ENCODE data around the gene ADAMTS2. TPM values are rescaled to one million over a fixed set of nuclear protein-coding genes. Genes with fewer than 3 reads are reported as not detected.

ADAMTS2 gene
- total and polyA plus RNA-seq, 2 experiments from 2014 or later: 1.6 to 8.1 TPM

DNA sequence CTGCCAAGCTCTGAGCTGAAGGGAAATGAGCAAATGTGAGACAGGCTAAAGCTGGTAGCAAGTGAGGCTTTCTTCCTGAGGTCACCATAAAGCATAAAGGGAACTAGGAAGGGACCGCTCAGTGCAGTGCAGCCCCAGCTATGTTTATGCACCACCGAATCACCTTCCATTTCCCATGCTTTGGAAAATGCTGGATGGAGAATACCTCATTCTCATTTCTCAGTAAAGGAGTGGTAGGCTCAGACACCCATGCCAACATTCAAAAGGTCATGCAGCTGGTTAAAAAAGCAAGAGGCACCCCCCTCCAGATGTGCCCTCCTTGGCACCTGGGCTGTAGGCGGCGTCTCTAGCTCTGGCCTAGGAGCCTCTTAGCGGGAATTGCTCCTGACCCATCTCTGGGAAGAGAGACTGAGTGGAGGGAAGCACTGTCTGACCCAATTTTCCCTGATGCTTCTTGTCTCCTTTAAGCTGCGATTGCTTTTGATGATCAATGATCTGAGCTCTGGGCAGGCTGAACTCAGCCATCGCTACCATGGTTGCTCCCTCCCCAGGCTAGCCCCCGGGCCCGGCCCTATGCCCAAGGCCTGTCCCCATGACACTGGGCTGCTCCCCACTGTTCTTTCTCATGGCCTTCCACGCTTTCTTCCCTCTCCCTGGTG is 226.4 kb downstream of the ADAMTS2 start:
- no peaks in the 10 kb centered on the region for H3K36me3 ChIP-seq (ENCODE audit: insufficient read depth)
- Mint-ChIP-seq H3K4me3 (no peak overlapping the region), H3K27ac (no peak overlapping the region), H3K27me3 (ENCODE audit: insufficient read depth, low read depth, poor library complexity) (peaks cover 2% of the 10 kb centered on the region), H3K36me3 (ENCODE audit: low read depth) (peaks cover 35% of the 10 kb centered on the region), H3K9me3 (peaks cover 83% of the 10 kb centered on the region), H3K4me1 (no peaks in the 10 kb centered on the region; the same call in 2 of the 3 replicates)
- H3F3A ChIP-seq (replicated peaks; ENCODE audit: low read depth): no peaks in the 10 kb centered on the region
- H3K27me3 ChIP-seq (ENCODE audit: insufficient read depth): no peaks in the 10 kb centered on the region
- H3K4me2 ChIP-seq: no peak overlapping the region
- no peaks in the 10 kb centered on the region for H4K20me1 ChIP-seq (replicated peaks; ENCODE audit: insufficient read depth)
- DNase-seq (ENCODE audit: low spot score) (no peak), ATAC-seq (no peak)
- TF ChIP-seq EZH2phosphoT487 (IDR thresholded peaks at IDR 0.05; ENCODE audit: unreplicated experiment): no peak
- TF ChIP-seq ZNF331 (CRISPR knock-in tag; IDR thresholded peaks at IDR 0.05; ENCODE audit: low read depth): no peak
- no peak for TF ChIP-seq CREB1 (CRISPR knock-in tag; IDR thresholded peaks at IDR 0.05; ENCODE audit: low read depth)
- TF ChIP-seq EZH2 (IDR thresholded peaks at IDR 0.05; ENCODE audit: low read depth, unreplicated experiment): no peak
- no peak for TF ChIP-seq JUNB (IDR thresholded peaks at IDR 0.05; ENCODE audit: unreplicated experiment)
- TF ChIP-seq, protein P1, sequence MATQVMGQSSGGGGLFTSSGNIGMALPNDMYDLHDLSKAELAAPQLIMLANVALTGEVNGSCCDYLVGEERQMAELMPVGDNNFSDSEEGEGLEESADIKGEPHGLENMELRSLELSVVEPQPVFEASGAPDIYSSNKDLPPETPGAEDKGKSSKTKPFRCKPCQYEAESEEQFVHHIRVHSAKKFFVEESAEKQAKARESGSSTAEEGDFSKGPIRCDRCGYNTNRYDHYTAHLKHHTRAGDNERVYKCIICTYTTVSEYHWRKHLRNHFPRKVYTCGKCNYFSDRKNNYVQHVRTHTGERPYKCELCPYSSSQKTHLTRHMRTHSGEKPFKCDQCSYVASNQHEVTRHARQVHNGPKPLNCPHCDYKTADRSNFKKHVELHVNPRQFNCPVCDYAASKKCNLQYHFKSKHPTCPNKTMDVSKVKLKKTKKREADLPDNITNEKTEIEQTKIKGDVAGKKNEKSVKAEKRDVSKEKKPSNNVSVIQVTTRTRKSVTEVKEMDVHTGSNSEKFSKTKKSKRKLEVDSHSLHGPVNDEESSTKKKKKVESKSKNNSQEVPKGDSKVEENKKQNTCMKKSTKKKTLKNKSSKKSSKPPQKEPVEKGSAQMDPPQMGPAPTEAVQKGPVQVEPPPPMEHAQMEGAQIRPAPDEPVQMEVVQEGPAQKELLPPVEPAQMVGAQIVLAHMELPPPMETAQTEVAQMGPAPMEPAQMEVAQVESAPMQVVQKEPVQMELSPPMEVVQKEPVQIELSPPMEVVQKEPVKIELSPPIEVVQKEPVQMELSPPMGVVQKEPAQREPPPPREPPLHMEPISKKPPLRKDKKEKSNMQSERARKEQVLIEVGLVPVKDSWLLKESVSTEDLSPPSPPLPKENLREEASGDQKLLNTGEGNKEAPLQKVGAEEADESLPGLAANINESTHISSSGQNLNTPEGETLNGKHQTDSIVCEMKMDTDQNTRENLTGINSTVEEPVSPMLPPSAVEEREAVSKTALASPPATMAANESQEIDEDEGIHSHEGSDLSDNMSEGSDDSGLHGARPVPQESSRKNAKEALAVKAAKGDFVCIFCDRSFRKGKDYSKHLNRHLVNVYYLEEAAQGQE (IDR thresholded peaks at IDR 0.05; ENCODE audit: unreplicated experiment): no peak
- no peak overlapping the region for H2AFZ ChIP-seq
- no peaks in the 10 kb centered on the region for H3K4me1 ChIP-seq (ENCODE audit: insufficient read depth)
- H3K4me3 ChIP-seq: no peak overlapping the region
- no peak overlapping the region for H3K27ac ChIP-seq (ENCODE audit: low read depth)
- no peaks in the 10 kb centered on the region for H3K9me2 ChIP-seq (ENCODE audit: insufficient read depth)
- no peaks in the 10 kb centered on the region for H3K79me2 ChIP-seq (replicated peaks; ENCODE audit: insufficient read depth)

DNA sequence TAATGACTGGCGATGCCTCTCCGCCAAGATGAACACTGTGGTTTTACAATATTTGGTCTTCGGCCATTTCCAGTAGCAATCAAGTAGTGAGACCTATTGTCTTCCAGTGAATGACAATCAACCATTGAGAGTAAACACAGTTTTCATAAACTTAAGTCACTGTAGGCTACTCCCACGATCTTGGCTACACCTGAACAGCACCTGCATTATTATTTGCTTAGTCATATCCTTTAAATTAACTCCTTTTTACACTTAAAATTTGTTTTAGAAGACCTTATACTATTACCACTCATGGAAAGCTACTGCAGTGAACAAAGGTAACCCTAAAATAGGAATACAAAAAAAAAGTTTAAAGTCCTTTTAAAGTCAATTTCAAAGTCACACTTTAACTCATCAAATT is 226.9 kb downstream of the ADAMTS2 start:
- no peak for ATAC-seq
- H3K27ac Mint-ChIP-seq: no peak overlapping the region
- H3K27me3 Mint-ChIP-seq (ENCODE audit: insufficient read depth, low read depth, poor library complexity): peaks cover 2% of the 10 kb centered on the region
- H3K9me3 Mint-ChIP-seq: peaks cover 83% of the 10 kb centered on the region
- no peaks in the 10 kb centered on the region for H3K79me2 ChIP-seq (replicated peaks; ENCODE audit: insufficient read depth)
- DNase-seq (ENCODE audit: low spot score): no peak
- no peak overlapping the region for H2AFZ ChIP-seq
- no peaks in the 10 kb centered on the region for H3K9me2 ChIP-seq (ENCODE audit: insufficient read depth)
- no peaks in the 10 kb centered on the region for H3K36me3 ChIP-seq (ENCODE audit: insufficient read depth)
- TF ChIP-seq JUNB (IDR thresholded peaks at IDR 0.05; ENCODE audit: unreplicated experiment) (no peak), NANOG (IDR thresholded peaks at IDR 0.05; ENCODE audit: borderline replicate concordance) (no peak), STAT1 (IDR thresholded peaks at IDR 0.05; ENCODE audit: unreplicated experiment) (no peak), ZNF114 (CRISPR knock-in tag; IDR thresholded peaks at IDR 0.05) (no peak), POLR2AphosphoS5 (IDR thresholded peaks at IDR 0.05; ENCODE audit: low read depth) (no peak), EZH2phosphoT487 (IDR thresholded peaks at IDR 0.05; ENCODE audit: unreplicated experiment) (no peak)
- TF ChIP-seq, protein P2, sequence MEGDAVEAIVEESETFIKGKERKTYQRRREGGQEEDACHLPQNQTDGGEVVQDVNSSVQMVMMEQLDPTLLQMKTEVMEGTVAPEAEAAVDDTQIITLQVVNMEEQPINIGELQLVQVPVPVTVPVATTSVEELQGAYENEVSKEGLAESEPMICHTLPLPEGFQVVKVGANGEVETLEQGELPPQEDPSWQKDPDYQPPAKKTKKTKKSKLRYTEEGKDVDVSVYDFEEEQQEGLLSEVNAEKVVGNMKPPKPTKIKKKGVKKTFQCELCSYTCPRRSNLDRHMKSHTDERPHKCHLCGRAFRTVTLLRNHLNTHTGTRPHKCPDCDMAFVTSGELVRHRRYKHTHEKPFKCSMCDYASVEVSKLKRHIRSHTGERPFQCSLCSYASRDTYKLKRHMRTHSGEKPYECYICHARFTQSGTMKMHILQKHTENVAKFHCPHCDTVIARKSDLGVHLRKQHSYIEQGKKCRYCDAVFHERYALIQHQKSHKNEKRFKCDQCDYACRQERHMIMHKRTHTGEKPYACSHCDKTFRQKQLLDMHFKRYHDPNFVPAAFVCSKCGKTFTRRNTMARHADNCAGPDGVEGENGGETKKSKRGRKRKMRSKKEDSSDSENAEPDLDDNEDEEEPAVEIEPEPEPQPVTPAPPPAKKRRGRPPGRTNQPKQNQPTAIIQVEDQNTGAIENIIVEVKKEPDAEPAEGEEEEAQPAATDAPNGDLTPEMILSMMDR (conservative IDR thresholded peaks at IDR 0.05; ENCODE audit: low read depth in 2 of 2): no peak
- TF ChIP-seq, protein P1 (IDR thresholded peaks at IDR 0.05; ENCODE audit: unreplicated experiment): no peak
- no peaks in the 10 kb centered on the region for H3K27me3 ChIP-seq (ENCODE audit: insufficient read depth)
- H3K4me1 Mint-ChIP-seq: no peaks in the 10 kb centered on the region; the same call in 2 of the 3 replicates
- no peaks in the 10 kb centered on the region for H4K20me1 ChIP-seq (replicated peaks; ENCODE audit: insufficient read depth)
- no peak overlapping the region for H3K4me3 ChIP-seq
- no peaks in the 10 kb centered on the region for H3K4me1 ChIP-seq (ENCODE audit: insufficient read depth)
- H3K27ac ChIP-seq (ENCODE audit: low read depth): no peak overlapping the region
- H3K36me3 Mint-ChIP-seq (ENCODE audit: low read depth): peaks cover 40% of the 10 kb centered on the region
- H3F3A ChIP-seq (replicated peaks; ENCODE audit: low read depth): no peaks in the 10 kb centered on the region
- H3K4me3 Mint-ChIP-seq: no peak overlapping the region
- no peak overlapping the region for H3K4me2 ChIP-seq

Data from GM23338 (cell line).